GM18907 (cell line): ENCODE data around the gene SENP1.

Source experiments
- ATAC-seq: cut with Tn5 transposase; IDR thresholded peaks from one replicate; pipeline ENCODE4 v1.9.1; 2021; ENCODE audit warnings: mild to moderate bottlenecking, moderate library complexity; ENCODE audit not compliant: unreplicated experiment

SENP1 gene

DNA sequence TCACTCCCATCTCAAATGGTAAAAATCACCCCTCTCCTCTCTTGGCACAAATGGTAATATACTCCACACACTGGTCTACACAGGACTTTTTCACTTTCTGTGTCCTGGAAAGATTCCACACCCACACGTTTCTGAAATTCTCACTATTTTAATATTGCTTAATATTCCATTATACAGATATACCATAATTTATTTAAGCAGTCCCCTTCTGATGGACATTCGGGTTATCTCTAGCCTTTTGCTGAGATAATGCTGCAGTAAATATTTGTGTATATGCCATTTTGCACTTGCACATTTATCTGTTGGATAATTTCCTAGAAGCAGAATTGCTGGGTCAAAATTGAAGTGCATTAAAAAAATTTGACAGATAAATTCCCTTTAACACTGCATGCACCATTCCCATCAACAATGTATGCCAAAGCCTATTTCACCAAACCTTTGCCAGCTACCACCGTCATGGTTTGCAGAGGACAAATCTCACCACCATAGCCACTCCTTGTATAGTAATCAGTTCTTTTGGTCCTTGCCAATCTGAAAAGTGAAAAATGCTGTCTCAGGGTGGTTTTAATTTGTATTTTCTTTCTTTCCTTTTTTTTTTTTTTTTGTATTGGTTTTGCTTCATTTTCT is 86.1 kb downstream of the SENP1 start:
- no peak for ATAC-seq

DNA sequence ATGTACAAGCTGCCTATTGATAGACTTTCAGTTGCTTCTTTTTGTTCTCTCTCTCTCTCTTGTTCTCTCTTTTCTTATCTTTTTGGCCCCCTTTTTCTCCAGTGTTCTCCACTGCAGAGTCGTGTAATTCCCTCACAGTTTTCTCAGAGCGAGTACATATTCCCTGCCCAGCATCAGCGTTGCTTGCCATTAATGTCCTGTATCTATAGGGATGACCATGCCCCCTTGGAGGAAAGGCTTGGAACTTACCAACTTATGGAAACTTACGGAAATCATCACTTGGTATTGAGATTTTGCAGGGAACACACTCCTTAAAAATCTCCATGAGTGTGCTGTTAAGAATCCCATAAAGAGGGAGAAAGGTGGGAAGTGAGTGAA is 87.3 kb downstream of the SENP1 start:
- ATAC-seq, result no peak

DNA sequence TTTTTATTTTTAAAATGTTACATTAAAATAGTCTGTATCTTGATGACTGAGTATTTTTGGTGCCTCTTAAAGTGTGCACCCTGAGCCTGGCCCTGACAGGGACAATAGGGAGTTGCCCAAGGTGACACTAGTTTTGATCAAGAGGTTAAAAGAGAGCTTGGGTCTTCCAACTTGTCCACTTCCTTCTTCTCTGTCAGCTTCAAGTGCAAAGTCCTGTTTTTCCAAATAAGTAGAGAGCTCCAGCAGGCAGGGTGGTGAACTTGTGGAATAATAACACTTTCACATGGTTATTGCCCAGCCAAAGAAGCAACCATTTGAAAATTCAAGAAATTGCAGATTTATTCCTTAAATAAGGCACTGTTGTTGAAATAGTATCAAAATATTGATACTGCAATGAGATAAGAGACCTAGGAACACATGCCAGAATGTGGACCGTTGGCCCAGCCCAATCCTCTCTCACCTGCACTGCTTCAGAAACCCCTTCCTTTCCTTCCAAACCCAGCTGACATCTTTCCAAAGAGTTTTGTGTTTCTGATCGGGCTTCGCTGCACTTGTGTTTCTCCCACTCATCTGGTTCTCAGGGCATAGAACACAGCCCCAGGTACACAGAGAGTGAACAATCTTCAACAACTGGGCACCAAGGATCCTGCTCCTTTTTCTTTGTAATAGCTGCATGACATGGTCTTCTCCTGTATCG is 87.8 kb downstream of the SENP1 start:
- ATAC-seq, result no peak

DNA sequence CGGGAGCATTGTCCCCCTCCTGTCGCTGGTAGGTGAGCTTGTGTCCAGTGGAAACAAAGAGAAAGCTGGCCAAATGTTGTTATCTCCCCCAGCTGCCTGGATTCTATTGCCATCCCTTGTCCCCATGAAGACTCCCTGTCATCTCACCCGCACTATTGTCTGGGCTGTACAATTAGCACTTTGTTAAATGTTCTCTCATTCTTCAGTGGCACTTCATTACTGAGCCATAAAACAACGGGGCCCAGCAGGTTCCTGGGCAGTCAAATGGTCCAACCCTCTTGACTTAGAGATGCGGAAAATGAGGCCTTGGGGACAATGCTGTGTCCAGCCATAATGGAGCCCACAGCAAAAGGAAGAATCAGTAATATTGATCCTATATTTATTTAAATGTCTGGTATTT is 88.4 kb downstream of the SENP1 start:
- no peak for ATAC-seq

DNA sequence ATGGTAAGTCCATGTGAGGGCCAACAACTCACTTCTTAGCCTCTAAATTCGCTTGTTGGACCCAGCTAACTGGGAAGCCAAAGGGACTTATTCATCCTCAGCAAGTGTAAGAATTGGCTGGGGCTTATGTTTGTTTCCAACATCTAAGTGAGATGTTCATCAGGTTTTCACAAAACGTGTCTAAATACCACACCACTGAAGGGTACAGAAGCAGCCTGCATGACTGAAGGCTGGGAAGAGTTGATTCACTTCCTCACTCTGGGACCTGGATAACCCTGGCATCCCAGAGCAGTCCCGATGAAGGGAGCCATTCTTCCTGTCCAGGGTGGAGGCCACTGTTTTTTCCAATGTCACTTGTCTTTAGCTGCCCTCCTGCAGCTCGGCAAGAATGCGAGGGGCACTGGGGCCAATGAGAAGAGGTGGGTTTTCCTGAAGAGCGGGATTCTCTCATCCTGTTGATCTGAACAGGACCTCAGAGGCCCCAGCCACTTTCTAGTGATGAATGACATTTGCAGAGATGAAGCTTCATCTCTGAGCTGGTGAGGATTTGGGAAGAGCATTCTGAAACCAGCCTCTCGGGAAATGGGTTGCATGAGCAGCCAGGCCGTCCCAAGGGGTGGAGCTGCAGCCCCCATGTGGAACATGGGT is 89.4 kb downstream of the SENP1 start:
- ATAC-seq, result no peak

DNA sequence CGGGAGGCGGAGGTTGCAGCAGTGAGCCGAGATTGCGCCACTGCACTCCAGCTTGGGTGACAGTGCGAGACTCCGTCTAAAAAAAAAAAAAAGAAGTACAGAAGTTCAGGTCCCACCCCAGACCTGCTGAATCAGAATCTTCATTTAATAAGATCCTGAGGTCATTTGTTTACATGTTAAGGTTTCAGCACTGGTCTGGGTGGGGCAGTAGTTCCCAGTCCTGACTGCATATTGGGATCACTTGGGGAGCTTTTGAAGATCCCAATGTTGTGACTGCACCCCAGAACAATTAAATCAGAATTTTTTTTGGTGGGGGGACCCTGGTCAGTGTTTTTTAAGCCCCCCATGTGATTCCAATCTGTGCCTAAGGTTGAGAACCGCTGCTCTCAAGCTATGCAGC is 89.9 kb downstream of the SENP1 start:
- no peak for ATAC-seq

DNA sequence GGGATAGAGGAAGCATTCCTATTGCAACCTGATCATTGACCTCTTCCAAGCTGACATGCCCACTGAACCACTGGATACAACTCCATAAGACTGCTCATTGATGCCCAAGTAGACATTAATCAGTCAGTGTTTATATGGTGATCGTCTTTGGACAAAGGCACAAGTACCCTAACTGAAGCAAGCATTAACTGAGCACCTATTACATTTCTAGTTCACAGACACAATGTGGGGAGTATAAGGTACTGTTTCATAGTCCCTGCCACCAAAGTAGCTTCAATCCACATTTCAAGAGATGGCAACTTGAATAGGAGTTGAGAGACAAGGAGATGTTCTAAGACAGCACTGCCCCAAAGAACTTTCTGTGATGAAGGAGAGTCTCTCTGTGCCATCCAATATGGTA is 90.8 kb downstream of the SENP1 start:
- ATAC-seq, result no peak

DNA sequence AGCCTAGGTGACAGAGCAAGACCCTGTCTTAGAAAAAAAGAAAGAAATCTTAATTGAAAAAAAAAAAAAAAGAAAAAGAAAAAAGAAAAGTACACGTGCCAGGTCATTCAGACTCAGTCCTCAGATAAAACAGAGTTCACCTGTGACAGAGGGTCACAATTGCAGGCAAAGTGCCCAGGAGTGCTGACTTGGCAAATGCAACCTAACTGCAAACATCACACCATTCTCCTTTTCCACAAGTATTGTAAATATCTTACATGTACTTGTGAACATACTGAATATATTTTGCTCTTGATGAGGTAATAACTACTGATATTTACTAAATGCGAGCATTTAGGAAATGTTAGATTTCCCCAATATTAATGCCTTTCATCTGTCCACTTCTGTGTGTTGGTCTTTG is 92.6 kb downstream of the SENP1 start:
- no peak for ATAC-seq

DNA sequence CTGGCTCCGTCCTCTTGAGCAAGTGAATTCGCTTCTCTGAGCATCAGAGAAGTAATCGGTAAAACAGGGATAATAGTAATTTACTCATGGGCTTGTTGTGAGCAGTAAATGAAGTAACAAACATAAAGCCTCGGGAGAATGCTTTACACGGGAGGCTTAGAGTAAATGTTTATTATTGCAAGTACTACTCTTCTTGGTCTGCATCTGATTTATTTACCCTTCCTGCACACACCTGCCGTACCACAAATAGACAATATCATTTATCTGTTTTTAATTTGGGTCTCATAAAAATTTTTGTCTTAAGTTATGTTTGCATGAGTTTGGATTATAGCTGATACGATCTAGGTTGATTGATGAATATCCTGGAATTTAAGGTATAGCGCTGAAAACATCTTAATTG is 93.8 kb downstream of the SENP1 start:
- no peak for ATAC-seq

DNA sequence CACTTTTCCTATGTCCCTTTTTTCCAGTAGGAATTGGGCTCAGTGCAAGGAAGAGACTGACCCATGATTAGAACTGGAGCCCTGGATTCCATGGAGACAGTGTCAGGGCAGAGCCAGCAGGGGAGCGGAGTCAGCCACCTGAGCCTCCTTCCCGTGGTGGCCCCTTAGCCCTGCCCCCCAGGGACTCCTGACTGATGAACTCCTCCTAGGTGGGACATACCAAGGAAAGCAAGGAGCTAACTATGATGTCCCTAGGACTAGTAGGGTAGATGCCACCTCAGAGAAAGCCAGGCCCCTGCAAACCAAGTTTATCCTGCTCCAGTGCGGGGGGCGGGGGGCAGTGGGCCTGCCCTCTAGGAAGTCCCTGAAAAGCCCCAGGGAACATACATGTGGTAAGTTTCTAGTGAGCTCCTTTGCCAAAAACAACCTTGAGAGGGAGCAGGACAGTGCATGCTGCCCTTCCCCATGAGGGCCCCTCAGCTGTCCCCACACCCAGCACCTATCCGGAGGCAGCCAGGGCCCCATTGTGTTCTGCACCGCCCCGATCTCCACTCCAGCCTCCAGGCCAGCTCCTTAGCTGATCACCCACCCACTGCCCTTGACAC is 95.4 kb downstream of the SENP1 start:
- no peak for ATAC-seq

DNA sequence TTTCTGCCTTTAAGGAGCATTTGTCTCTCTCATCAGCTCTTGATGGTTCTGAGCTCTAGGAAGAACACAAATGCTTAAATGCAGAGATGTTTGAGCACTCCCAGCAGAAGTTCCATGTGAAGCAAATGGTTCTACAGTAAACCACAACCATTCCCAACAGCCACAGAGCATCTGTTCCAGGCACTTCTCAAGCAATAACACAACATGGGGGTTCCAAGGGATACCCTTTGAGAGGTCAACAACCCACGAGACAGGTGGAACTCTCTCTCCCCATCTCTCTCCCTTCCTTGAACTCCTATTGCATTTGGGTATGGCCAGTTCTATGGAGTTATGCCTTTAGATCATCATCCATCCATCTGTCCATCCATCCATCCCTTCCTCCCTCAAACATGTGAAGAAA is 96.4 kb downstream of the SENP1 start:
- ATAC-seq, result no peak

DNA sequence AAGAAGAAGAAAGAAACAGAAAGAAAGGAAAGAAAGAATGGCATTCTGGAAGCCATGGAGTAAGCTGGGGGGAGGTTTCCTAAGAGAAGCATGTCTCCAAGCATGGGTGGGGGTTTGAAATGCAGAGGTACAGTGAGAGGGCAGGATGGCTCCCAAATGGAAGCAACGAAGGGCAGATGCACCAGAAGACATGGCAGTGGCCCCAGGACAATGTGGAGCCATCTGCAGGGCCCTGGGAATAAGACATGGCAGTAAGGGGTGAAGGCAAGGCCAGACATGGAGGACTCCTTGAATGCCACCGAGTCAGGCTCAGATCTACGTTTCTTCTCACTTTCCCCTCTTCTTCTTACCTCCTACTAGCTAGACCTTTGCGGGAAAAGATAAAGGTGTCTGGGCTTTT is 96.9 kb downstream of the SENP1 start:
- no peak for ATAC-seq

DNA sequence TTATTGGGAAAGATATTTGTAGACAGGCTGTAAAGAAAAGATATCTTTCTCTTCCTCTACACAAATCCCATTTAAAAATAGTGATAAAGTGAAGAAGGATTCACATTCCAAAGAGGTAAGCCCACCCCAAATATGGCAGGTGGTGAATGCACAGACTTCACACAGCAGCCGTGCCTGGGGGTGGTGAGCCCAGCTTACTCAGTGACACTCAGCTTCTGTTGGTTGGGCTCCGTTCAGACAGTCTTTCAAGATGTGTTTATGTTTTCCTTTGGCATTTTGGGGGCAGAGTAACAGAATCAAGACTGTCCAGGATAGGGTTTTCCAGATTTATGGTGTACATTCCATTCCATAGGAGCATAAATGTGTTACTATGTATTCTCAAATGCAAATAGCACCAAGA is 97.5 kb downstream of the SENP1 start:
- ATAC-seq, result no peak

DNA sequence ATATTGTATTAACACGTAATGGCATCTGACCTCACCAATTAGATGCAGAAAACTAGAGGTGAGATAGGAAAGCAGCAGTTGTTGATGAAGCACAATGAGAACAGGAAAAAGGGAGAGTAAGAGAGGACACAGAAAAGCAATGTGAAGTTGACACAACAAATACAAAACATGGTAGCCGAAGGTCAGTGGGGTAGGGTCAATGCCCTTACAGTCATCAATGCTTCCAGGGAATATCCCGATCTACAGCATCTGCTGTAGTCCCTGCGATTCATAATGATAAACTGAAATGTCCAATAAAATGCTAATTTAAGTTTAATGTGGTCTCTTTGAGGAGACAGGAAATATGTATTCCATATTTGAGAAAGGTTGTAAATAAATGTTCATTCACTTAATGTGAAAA is 98.7 kb downstream of the SENP1 start:
- ATAC-seq, result no peak

DNA sequence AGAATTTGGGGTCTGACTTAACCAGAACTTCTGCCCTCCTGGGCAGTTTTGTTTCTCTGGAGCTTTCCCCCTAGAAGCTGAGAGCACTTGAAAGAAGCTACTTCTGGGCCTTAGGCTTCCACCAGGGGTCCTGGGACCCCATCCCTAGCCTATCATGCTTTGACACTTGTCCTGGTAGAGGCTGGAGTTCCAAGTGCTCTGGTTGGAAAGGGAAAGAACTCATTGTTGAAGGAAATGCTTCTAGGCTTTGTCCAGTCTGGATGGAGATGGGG is 100.2 kb downstream of the SENP1 start:
- no peak for ATAC-seq

DNA sequence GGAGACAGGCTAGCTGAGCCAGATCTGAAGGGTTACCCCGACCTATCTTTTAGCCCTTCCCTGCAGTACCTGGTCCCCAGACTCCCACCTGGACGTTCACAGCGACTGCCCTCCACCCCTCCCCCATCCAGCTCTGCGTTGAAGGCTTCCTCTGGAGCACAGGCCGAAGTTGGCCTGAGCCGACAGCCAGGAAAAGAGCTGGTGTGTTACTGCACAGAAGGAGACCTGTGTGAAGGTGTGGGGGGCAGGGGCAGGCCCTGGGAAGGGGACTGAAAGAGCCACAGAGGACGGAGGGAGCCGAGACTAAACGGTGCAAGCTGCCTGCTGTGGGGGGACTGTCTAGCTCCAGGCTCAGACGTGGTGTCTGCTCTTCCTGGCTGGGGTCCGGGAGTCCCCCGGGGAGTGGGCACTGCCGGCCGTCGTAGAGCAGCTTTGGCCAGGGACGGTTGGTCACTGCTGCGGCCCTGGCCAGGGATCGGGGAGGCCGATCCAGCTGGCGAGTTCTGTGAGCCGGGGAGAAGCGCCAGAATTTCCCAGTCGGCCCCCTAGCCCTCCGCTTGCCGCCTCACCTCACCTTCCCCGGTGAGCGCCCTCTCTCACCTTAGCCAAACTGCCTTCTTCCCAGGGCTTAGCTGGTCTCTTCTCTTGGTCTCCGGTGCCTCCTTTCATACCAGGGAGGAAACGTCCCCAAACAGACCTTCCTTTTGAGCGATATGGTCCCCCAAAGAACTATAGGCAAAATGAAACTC is 100.7 kb downstream of the SENP1 start:
- no peak for ATAC-seq

DNA sequence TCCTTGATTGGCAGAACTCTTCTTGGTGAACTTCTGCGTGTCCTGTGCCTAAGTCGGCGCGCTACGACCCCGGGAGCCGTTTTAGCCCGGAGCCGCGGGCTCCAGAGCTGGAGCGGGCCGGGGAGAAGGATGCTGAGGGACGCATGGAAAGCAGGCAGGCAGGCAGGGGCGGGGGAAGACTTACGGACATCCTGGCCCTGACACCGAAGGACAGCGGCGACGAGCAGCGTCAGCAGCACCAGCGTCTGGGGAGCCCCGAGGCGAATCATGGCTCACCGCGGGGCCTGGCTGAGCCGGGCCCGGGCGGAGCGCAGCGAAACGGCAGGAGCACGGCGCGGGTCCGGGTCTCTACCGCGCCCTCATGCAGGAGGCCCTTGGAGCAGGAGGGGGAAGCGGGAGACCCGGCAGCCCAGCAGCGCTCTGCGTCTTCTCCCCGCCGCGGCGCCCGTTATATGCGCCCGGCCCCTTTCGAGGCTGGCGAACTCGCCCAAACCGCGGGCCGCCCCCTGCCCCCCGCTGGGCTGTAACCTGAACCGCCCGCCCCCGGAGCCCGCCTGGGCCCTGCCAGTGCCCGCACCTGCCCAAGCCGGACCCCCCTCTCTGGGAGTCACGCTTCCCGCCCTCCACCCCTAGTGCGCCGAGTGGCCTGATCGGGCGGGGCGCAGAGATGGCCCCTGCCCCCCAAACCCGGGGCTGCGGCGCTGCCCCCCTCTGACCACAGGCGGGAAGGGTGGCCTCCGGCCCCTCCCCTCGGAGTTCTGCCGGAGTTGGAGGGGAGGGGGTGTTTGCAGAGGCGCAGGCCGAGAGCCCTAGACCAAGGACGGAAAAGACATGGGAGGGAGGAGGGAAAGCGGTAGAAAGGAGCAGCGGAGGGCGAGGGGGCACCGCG is 101.6 kb downstream of the SENP1 start, which contains the start of gene COL2A1:
Gene COL2A1, minus strand, starts transcription at position 424 of the 889 bp plus-strand sequence. Its CDS starts 155 bp downstream, at position 269.
- no peak for ATAC-seq

DNA sequence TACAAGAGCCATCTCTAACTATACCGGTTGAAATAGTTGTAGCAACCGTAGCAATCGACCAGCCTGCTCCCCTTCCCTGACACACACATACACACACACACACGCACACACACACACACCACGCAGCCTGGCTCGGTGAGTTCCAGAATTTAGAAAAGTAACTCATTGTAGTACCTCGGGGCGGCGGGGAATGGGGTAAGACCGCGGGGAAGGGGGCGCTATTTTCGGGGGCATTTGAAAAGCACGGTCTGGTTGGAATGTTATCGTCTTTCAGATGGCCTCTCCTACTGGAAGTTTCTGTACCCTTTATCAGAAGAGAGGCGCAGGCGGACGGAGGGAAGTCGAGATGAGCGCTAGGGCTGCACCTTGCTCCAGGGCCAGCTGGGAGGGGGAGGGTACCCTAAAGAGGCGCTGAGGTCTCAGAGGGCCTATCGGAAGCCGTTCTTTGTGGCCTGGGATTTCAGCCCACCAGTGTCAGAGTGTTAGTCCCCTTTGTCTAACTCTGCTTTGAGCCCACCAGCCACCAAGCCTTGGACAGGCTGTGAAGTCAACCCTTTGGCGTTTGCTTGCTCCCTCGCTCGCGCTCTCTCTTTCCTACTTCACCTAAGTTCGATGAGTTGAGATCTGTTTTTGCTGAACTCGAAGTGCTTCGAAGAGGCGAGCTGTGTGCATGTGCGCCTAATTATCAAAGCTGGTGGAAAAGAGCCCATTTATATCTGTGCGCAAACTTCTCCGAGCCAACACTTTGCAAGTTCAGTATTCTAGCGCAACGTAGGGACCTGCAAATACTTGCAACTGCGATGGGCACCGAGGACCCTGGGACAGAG is 102.4 kb downstream of the SENP1 start:
- ATAC-seq, result no peak

DNA sequence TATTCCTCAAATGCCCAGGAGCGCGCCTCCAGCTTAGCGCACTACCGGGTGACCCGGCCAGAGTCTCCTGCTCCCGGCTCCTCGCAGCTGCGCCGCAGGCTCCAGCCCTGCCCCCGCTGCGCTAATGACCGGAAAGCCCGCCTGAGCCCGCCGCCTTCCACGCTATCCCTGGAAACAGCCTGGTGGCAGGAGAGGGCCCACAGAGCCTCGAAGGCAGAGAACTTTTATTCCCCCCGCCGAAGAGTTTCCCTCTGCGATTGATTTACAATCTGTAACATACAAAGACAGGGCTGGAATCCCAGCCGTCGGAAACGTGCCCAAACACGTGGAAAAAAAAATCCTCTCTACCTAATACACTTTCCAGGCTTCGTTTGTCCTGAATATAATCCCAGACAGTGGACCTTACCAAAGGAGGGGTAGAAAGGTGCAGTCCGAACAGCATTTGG is 103.1 kb downstream of the SENP1 start:
- no peak for ATAC-seq

DNA sequence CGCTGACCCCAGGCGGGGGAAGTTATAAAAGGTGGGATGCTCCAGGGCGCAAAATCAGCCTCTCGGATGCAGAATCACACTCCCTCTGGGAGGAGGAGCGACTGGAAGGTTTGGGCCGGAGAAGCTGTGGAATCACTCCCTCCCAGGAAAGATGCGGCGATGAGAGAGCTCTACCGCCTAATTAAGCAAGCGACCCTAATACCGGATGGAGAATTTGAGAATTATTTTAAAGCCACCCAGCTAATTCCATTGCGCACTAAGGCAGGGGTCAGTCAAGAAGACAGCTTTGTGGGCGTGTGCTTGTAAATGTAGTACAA is 103.5 kb downstream of the SENP1 start:
- no peak for ATAC-seq
